GM18526 (cell line): ENCODE measurements around the gene PAK6.

Source experiments
- POLR2A ChIP-seq: IDR thresholded peaks from 3 replicates; pipeline ENCODE4 v1.6.1; 2011; ENCODE audit not compliant: insufficient read length; ENCODE audit errors: extremely low read depth

Gene PAK6

GRCh38 chr15:40238532-40239403 is at the start of gene PAK6:
PAK6 (plus strand) TSS chr15:40239063; CDS start chr15:40264786, 25,723 bp downstream.
- no peak for TF ChIP-seq POLR2A

DNA sequence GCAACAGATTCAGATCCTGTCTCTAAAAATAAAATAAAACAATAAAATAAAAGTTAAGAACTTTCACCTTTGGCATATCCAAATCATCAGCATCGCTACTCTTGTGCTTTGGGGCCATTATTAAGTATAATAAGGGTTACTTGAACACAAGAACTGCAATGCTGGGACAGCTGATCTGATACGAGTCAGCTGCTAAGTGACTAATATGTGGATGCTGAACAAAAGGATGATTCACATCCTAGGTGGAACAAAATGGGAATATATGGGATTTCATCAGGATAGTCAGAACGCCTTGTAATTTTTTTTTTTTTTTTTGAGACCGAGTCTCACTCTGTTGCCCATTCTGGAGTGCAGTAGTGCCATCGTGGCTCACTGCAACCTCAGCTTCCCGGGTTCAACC is 48.3 kb upstream of the PAK6 start:
- no peak for TF ChIP-seq POLR2A

- TF ChIP-seq POLR2A: no peak
Measured at GRCh38 chr15:40192942-40193341, 45.9 kb upstream of the PAK6 start.

- no peak for TF ChIP-seq POLR2A
Measured at GRCh38 chr15:40197434-40197833, 41.4 kb upstream of the PAK6 start.

DNA sequence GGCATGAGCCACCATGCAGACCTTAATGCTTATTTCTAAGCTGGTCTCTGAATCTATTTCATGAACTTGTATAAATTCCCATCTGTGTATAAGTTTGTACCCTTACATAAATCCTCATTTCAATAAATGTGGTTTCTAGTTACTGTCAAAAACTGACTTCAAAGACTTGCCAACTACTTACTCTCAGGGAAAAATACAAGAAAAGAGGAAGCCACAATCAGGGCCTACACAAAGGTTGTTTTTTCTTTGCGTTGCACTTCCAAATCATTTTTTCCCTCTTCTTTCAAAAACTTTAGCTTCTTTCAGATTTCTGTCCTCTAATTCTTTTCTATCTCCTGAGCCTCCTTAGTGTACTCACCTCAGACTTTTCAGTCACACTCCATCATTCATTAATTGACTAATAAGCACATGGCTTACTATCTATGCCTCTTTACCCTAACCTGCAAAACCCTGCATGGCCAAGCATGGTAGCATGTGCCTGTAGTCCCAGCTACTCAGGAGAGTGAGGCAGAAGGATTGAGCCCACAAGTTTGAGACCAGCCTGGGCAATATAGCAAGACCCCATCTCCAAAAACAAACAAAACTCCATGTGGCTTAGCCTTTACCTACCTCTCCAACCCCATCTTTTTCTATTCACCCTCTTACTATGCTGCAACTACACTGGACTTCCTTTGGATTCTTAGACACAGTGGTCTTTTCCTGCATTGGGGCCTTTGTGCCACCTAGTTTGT is 40.3 kb upstream of the PAK6 start:
- TF ChIP-seq POLR2A: no peak

GRCh38 chr15:40204100-40204499 is 34.8 kb upstream of the PAK6 start:
- no peak for TF ChIP-seq POLR2A

GRCh38 chr15:40217166-40217824 is 21.6 kb upstream of the PAK6 start:
- no peak for TF ChIP-seq POLR2A

DNA sequence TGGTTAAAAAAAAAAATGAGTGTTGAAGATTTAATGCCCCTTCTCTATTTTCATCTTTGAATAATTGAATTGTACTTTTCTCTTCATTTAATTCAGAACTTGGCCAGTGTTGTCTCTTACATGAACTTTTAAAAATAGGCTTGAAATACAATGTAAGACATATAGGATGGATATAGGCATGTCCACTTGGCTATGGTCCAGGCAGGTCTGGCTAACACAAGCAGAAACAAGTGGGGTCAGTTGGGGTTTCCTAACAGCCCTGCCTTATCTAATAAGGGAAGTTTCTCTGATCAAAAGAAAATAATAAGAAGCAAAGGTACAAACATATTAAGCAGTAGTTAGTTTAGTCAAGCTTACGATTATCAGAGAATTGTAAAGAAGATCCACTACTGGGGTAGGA is 19.1 kb upstream of the PAK6 start:
- no peak for TF ChIP-seq POLR2A

DNA sequence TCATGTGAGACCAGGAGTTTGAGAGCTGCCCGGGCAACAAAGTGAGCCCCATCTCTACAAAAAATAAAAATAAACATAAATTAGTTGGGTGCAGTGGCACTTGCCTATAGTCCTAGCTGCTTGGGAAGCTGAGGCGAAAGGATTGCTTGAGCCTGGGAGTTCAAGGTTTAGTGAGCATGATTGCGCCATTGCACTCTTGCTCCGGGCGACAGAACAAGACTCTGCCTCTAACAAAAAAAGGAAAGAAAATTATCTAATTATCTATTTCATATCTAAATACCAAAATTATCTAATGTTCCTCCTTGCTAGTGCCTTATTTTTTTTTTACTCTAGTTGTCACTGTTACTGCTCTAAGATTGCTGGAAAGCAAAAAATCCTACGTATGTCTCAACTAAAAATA is 16.7 kb upstream of the PAK6 start:
- TF ChIP-seq POLR2A: no peak

GRCh38 chr15:40226736-40227135 is 12.1 kb upstream of the PAK6 start:
- no peak for TF ChIP-seq POLR2A

- no peak for TF ChIP-seq POLR2A
Measured at GRCh38 chr15:40229316-40229715, 9.5 kb upstream of the PAK6 start.

DNA sequence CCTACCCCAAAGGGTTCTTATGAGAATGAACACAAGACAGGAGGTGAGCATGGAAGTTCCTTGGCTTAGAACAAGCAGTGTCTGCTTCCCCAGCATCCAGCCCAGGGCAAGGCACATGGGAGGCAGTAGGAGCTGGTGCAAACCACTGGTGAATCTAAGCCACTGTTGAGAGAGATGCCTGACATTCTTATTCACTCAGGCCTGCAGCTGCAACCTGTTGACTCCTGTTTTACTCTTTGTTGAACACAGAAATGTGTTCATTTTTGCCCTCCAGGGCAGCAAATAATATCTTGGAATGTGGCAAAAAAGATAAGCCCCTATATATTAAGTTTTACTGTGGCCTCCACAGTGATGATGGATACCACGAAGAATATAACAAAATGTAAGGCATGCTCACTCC is 8.9 kb upstream of the PAK6 start:
- no peak for TF ChIP-seq POLR2A

GRCh38 chr15:40232625-40233070 is 6.2 kb upstream of the PAK6 start:
- no peak for TF ChIP-seq POLR2A

- TF ChIP-seq POLR2A: no peak
Measured at GRCh38 chr15:40233727-40234577, 4.9 kb upstream of the PAK6 start.

- TF ChIP-seq POLR2A: no peak
Measured at GRCh38 chr15:40234783-40235182, 4.1 kb upstream of the PAK6 start.
